Neutrophil (primary cell): Measurements from ENCODE around the gene GPR68.

ENCODE experiments used
- H3K27ac ChIP-seq: fragments of 200-600 bp; sonication (generic); 2 replicates; pipeline ENCODE4 v1.5.1; 2016; ENCODE audit warnings: mild to moderate bottlenecking, moderate library complexity
- H3K27me3 ChIP-seq: fragments of 200-600 bp; sonication (generic); 2 replicates; pipeline ENCODE4 v1.6.0; 2016; ENCODE audit warnings: mild to moderate bottlenecking
- H3K36me3 ChIP-seq: fragments of 200-600 bp; sonication (generic); 2 replicates; pipeline ENCODE4 v1.5.1; 2017
- H3K4me1 ChIP-seq, 2 experiments: fragments of 200-600 bp in 1 of 2; sonication (generic) in 1 of 2; 1 replicate in 1 of 2; 2 replicates in 1 of 2; pipeline versions ENCODE4 v1.5.1 to v1.6.1; 2013 to 2016; ENCODE audit warnings: low read depth in 1 of 2, low read length in 1 of 2, mild to moderate bottlenecking in 1 of 2, moderate library complexity in 1 of 2; ENCODE audit not compliant: control insufficient read depth in 1 of 2, insufficient read depth in 1 of 2
- H3K4me3 ChIP-seq, 2 experiments: fragments of 200-600 bp in 1 of 2; sonication (generic) in 1 of 2; 1 replicate in 1 of 2; 2 replicates in 1 of 2; pipeline ENCODE4 v1.5.1; 2013 to 2016; ENCODE audit warnings: low read depth in 1 of 2, low read length in 1 of 2, mild to moderate bottlenecking in 1 of 2, moderate library complexity in 1 of 2
- H3K9me3 ChIP-seq: fragments of 200-600 bp; sonication (generic); 2 replicates; pipeline ENCODE4 v1.5.1; 2016
- TF ChIP-seq, protein P1 (sequence below): fragments of 200-600 bp; sonication (generic); IDR thresholded peaks from 2 replicates; pipeline ENCODE4 v1.5.1; 2016; ENCODE audit warnings: antibody characterized with exemption

The GPR68 gene

GRCh38 chr14:91232052-91232451, 12.5 kb downstream of the GPR68 start:
- Histone ChIP-seq H3K4me3 (peak overlapping the region in 1 of 2 experiments; percentile 26), H3K36me3 (peaks cover 36% of the 10 kb centered on the region), H3K27me3 (no peaks in the 10 kb centered on the region), H3K27ac (peak overlapping the region; percentile 93), H3K4me1 (peaks cover 55 to 60% of the 10 kb centered on the region in 2 experiments), H3K9me3 (no peaks in the 10 kb centered on the region)
- TF ChIP-seq, protein P1, sequence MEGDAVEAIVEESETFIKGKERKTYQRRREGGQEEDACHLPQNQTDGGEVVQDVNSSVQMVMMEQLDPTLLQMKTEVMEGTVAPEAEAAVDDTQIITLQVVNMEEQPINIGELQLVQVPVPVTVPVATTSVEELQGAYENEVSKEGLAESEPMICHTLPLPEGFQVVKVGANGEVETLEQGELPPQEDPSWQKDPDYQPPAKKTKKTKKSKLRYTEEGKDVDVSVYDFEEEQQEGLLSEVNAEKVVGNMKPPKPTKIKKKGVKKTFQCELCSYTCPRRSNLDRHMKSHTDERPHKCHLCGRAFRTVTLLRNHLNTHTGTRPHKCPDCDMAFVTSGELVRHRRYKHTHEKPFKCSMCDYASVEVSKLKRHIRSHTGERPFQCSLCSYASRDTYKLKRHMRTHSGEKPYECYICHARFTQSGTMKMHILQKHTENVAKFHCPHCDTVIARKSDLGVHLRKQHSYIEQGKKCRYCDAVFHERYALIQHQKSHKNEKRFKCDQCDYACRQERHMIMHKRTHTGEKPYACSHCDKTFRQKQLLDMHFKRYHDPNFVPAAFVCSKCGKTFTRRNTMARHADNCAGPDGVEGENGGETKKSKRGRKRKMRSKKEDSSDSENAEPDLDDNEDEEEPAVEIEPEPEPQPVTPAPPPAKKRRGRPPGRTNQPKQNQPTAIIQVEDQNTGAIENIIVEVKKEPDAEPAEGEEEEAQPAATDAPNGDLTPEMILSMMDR: no peak

DNA sequence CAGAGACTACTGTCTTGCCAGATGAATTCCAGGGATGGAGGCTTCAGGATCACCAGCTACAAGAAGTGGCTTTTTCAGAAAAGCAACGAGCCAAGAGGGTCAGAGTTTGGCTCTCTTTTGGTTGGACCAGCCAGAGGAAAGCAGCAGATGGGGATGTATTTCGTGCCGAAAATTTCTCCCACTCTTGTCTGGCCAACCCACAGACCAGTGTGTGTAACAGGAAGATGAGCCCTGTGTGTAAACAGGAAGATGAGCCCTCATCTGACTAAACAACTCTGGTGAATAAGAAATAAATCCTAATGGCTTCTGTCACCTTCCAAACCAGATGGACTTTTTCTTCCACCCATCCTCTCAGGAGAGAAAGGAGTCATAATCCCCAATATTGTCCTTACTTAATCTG, 13.1 kb downstream of the GPR68 start:
- Histone ChIP-seq H3K27ac (peak overlapping the region; percentile 93), H3K27me3 (no peaks in the 10 kb centered on the region), H3K4me1 (peaks cover 56 to 60% of the 10 kb centered on the region in 2 experiments), H3K9me3 (no peaks in the 10 kb centered on the region), H3K36me3 (peaks cover 40% of the 10 kb centered on the region), H3K4me3 (peak overlapping the region in 1 of 2 experiments; percentile 26)
- TF ChIP-seq, protein P1: no peak

DNA sequence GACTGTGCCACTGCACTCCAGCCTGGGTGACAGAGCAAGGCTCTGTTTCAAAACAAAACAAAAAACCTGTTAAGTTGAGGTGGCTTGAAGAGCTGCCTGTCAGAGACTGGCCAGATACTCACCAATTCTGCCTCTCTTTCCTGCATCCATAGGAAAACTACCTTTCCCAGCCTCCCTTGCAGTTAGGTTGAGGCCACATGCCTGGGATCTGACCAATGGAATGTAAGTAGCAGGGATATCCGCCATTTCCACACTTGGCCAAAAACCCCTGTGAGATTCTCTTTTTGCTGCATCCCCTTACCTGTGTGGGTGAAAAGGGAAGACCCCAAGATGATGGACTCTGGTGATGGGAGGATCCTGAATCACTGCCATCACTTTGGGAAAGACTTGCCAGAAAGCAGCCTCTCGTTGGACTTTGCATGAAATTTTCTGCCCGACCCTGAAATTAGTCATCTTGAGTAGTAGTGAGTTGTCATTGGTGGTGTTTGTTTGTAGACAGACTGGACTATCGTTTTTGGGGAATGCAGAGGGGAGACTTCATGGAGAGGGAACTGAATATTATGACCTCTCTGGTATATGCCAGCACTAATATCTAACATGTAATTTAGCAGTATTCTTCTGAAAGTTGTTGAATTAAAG, 14.0 kb downstream of the GPR68 start:
- Histone ChIP-seq H3K27ac (peak overlapping the region; percentile 93), H3K4me1 (peaks cover 56 to 60% of the 10 kb centered on the region in 2 experiments)
- TF ChIP-seq, protein P1: no peak

GRCh38 chr14:91229743-91230200, 14.7 kb downstream of the GPR68 start:
- H3K4me1 ChIP-seq: peaks cover 56 to 60% of the 10 kb centered on the region in 2 experiments

More for the DNA sequence above, 14.0 kb downstream of the GPR68 start:
- Histone ChIP-seq H3K27me3 (no peaks in the 10 kb centered on the region), H3K36me3 (peaks cover 48% of the 10 kb centered on the region), H3K9me3 (no peaks in the 10 kb centered on the region), H3K4me3 (peak overlapping the region in 1 of 2 experiments; percentile 25)

DNA sequence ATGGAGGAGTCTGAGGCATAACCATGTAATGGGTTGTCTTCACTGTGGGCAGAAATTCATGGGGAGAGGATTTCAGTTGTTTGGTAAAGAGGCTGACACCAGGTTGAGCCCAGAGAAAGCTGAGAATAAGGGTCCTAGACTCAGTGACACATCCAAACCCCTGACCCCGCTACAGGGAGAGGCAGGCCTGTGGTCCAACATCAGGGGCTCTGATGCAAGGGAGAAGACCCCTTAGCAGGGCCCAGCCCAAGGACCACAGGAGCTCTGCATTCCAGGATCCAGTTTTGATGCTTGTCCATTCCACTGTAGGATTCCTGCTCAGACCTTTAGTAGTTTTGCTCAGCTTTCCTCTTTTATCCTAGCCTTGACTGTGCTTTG, 15.5 kb downstream of the GPR68 start:
- no peaks in the 10 kb centered on the region for H3K27me3 ChIP-seq
- TF ChIP-seq, protein P1: no peak
- peaks cover 54% of the 10 kb centered on the region for H3K36me3 ChIP-seq
- peak overlapping the region; percentile 93 for H3K27ac ChIP-seq
- peak overlapping the region in 1 of 2 experiments; percentile 25 for H3K4me3 ChIP-seq
- H3K9me3 ChIP-seq: no peaks in the 10 kb centered on the region
- H3K4me1 ChIP-seq: peaks cover 56 to 58% of the 10 kb centered on the region in 2 experiments

More at GRCh38 chr14:91229743-91230200, 14.7 kb downstream of the GPR68 start:
- Histone ChIP-seq H3K36me3 (peaks cover 55% of the 10 kb centered on the region), H3K27me3 (no peaks in the 10 kb centered on the region), H3K4me3 (peak overlapping the region; percentile 6 to 25), H3K9me3 (no peaks in the 10 kb centered on the region), H3K27ac (peak overlapping the region; percentile 93)
- TF ChIP-seq, protein P1: no peak
